Peyer's patch (tissue), 4 donors: ENCODE results near the gene SHC2. TPM values are rescaled to one million over a fixed set of nuclear protein-coding genes. Genes with fewer than 3 reads are reported as not detected.

Experiments used
- DNase-seq, 3 donors: peaks; one replicate each; pipeline ENCODE4 v3.0.0-alpha.2; 2017 to 2019
- H3K27ac ChIP-seq, 4 donors: fragments of 200-600 bp; sonication (generic); one replicate each; pipeline ENCODE4 v1.5.1; 2016 to 2019
- H3K27me3 ChIP-seq, 2 donors: fragments of 200-600 bp; sonication (generic); one replicate each; pipeline ENCODE4 v1.5.1; 2019
- H3K36me3 ChIP-seq, 3 donors: fragments of 200-600 bp; sonication (generic); one replicate each; pipeline ENCODE4 v1.5.1; 2016 to 2019
- H3K4me1 ChIP-seq, 4 donors: fragments of 200-600 bp; sonication (generic); one replicate each; pipeline ENCODE4 v1.5.1; 2016 to 2019
- H3K4me3 ChIP-seq, 4 donors: fragments of 200-600 bp; sonication (generic); 1 replicate in 3 of 4; 2 replicates in 1 of 4; pipeline ENCODE4 v1.5.1; 2016 to 2019; ENCODE audit warnings: mild to moderate bottlenecking in 1 of 4
- H3K9me3 ChIP-seq, 4 donors: fragments of 200-600 bp; sonication (generic); one replicate each; pipeline ENCODE4 v1.5.1; 2016 to 2019; ENCODE audit warnings: mild to moderate bottlenecking in 1 of 4
- POLR2A ChIP-seq, 2 donors: fragments of 450-650 bp; IDR thresholded peaks; one replicate each; pipeline ENCODE4 v1.5.1; 2017; ENCODE audit warnings: antibody characterized with exemption in 2 of 2, mild to moderate bottlenecking in 2 of 2, moderate library complexity in 2 of 2
- total RNA-seq, 4 donors: library from RNA; depleted of rRNA; stranded (reverse); fragments of >200 nt; gene quantifications; one replicate each; pipeline ENCODE4 v1.1.0, GENCODE V29; 2016
- TF ChIP-seq, protein P1 (sequence below), 6 experiments: fragments of 450-650 bp in 4 of 6; fragments of 200-600 bp in 2 of 6; sonication (generic) in 1 of 6; IDR thresholded peaks; one replicate each; pipeline ENCODE4 v1.5.1; 2017 to 2019; ENCODE audit warnings: antibody characterized with exemption in 6 of 6, mild to moderate bottlenecking in 3 of 6, moderate library complexity in 1 of 6

SHC2 gene
- total RNA-seq, 4 donors from 2014 or later, result 9.5 to 33.0 (median 18.3) TPM

GRCh38 chr19:497491-497868 lies 36.6 kb upstream of the SHC2 start:
- peaks cover 3 to 24% of the 10 kb centered on the region in 2 donors for H3K27me3 ChIP-seq
- H3K27ac ChIP-seq, result no peak overlapping the region
- peak in 1 of 3 donors; percentile 53 for DNase-seq
- no peaks in the 10 kb centered on the region for H3K9me3 ChIP-seq
- H3K4me3 ChIP-seq, result peak overlapping the region in 3 of 4 donors; percentile 2 to 35 (median 14)
- peaks cover 0 to 17% (median 4%) of the 10 kb centered on the region in 4 donors for H3K4me1 ChIP-seq
- no peak for TF ChIP-seq POLR2A (IDR thresholded peaks at IDR 0.05)
- TF ChIP-seq, protein P1, sequence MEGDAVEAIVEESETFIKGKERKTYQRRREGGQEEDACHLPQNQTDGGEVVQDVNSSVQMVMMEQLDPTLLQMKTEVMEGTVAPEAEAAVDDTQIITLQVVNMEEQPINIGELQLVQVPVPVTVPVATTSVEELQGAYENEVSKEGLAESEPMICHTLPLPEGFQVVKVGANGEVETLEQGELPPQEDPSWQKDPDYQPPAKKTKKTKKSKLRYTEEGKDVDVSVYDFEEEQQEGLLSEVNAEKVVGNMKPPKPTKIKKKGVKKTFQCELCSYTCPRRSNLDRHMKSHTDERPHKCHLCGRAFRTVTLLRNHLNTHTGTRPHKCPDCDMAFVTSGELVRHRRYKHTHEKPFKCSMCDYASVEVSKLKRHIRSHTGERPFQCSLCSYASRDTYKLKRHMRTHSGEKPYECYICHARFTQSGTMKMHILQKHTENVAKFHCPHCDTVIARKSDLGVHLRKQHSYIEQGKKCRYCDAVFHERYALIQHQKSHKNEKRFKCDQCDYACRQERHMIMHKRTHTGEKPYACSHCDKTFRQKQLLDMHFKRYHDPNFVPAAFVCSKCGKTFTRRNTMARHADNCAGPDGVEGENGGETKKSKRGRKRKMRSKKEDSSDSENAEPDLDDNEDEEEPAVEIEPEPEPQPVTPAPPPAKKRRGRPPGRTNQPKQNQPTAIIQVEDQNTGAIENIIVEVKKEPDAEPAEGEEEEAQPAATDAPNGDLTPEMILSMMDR (IDR thresholded peaks at IDR 0.05), result no peak
- no peaks in the 10 kb centered on the region for H3K36me3 ChIP-seq

- H3K9me3 ChIP-seq, result no peaks in the 10 kb centered on the region
- no peak overlapping the region for H3K27ac ChIP-seq
- TF ChIP-seq, protein P1 (IDR thresholded peaks at IDR 0.05), result no peak
- TF ChIP-seq POLR2A (IDR thresholded peaks at IDR 0.05), result no peak
- H3K36me3 ChIP-seq, result no peaks in the 10 kb centered on the region
- H3K27me3 ChIP-seq, result peaks cover 3 to 24% of the 10 kb centered on the region in 2 donors
- no peak overlapping the region for H3K4me3 ChIP-seq
- peaks cover 0 to 17% (median 4%) of the 10 kb centered on the region in 4 donors for H3K4me1 ChIP-seq
- DNase-seq, result no peak
Measured at GRCh38 chr19:496986-497385, 36.2 kb upstream of the SHC2 start.

GRCh38 chr19:496112-496665 lies 35.4 kb upstream of the SHC2 start, which contains the start of gene MADCAM1:
Gene MADCAM1, plus strand, starts transcription at chr19:496486. Its CDS starts 14 bp downstream, at chr19:496500.
- DNase-seq, result no peak

DNA sequence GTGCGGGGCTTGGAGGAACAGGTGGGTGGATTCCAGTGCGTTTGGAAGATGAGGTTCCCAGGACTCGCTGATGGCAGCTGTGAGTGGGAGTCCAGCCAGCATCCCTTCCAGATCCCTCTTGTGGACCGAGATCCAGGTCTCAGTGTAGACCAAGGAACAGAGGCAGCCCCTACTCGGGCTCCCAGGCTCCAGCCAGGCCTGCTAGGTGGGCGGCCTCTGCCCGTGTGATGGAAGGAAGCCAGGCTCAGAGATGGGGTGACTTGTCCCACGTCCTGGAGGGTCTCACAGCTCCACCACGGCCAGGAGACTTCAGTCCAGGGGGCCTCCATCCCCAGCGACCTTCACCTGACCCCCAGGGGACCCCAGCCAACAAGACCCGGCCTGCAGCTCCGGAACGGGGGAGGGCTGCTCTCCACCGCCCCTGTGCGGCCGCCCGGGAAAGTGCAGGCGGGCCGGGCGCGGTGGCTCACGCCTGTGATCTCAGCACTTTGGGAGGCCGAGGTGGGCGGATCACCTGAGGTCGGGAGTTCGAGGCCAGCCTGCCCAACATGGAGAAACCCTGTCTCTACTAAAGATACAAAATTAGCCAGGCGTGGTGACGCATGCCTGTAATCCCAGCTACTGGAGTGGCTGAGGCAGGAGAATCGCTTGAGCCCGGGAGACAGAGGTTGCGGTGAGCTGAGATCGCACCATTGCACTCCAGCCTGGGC lies 34.7 kb upstream of the SHC2 start:
- TF ChIP-seq POLR2A (IDR thresholded peaks at IDR 0.05), result no peak
- TF ChIP-seq, protein P1 (IDR thresholded peaks at IDR 0.05), result peak; percentile 16 to 68 (median 63)
- peaks cover 0 to 17% (median 4%) of the 10 kb centered on the region in 4 donors for H3K4me1 ChIP-seq
- H3K27me3 ChIP-seq, result peaks cover 3 to 24% of the 10 kb centered on the region in 2 donors
- H3K27ac ChIP-seq, result no peak overlapping the region
- H3K9me3 ChIP-seq, result no peaks in the 10 kb centered on the region
- no peaks in the 10 kb centered on the region for H3K36me3 ChIP-seq
- peak in 1 of 3 donors; percentile 67 for DNase-seq
- H3K4me3 ChIP-seq, result no peak overlapping the region

More at GRCh38 chr19:496112-496665, 35.4 kb upstream of the SHC2 start, which contains the start of gene MADCAM1:
- H3K4me1 ChIP-seq, result peaks cover 0 to 17% (median 4%) of the 10 kb centered on the region in 4 donors
- H3K27ac ChIP-seq, result no peak within 1 kb of the TSS
- H3K4me3 ChIP-seq, result peak within 1 kb of the TSS in 1 of 4 donors; percentile 35
- peaks cover 3 to 24% of the 10 kb centered on the region in 2 donors for H3K27me3 ChIP-seq
- no peaks in the 10 kb centered on the region for H3K9me3 ChIP-seq
- TF ChIP-seq, protein P1 (IDR thresholded peaks at IDR 0.05), result no peak
- no peak for TF ChIP-seq POLR2A (IDR thresholded peaks at IDR 0.05)
- H3K36me3 ChIP-seq, result no peaks in the 10 kb centered on the region

DNA sequence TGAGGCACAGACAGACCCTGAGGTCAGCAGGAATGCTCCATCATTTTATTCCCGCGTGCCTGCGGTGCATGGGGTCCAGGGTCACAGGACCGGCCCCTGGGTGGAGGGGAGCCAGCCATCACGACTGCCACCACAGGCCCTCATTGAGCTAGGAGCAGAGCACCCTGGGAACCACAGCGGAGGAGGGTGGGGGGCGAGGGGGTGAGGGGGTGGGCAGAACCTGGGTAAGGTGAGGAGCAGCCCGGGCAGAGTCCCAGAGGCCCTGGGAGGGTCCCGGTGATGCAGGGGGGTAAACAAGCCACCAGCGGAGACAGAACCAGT lies 34.2 kb upstream of the SHC2 start:
- peaks cover 3 to 24% of the 10 kb centered on the region in 2 donors for H3K27me3 ChIP-seq
- H3K9me3 ChIP-seq, result no peaks in the 10 kb centered on the region
- no peak overlapping the region for H3K4me3 ChIP-seq
- no peak for DNase-seq
- H3K36me3 ChIP-seq, result no peaks in the 10 kb centered on the region
- TF ChIP-seq, protein P1 (IDR thresholded peaks at IDR 0.05), result no peak
- TF ChIP-seq POLR2A (IDR thresholded peaks at IDR 0.05), result no peak
- H3K27ac ChIP-seq, result no peak overlapping the region
- peaks cover 0 to 19% (median 4%) of the 10 kb centered on the region in 4 donors for H3K4me1 ChIP-seq
